Measurements from ENCODE around the gene SLIT3.

SLIT3 gene

GRCh38 chr5:168860503-168860902, 440.4 kb downstream of the SLIT3 start:
- H3K36me3 ChIP-seq (replicated peaks), result no peaks in the 10 kb centered on the region
- no peak for DNase-seq
- H3K4me3 ChIP-seq (ENCODE audit: low read depth, low read length), result no peak overlapping the region
- in situ Hi-C loops (cut with HindIII; ENCODE audit: low pct_ligation_motif_present, low sequenced_read_pairs), result no loop called here
- no peak overlapping the region for H3K27ac ChIP-seq
- no peaks in the 10 kb centered on the region for H3K27me3 ChIP-seq (replicated peaks)
- TF ChIP-seq CTCF (IDR thresholded peaks at IDR 0.05; ENCODE audit: low read depth, low read length, missing control alignments), result no peak

- in situ Hi-C loops (cut with HindIII; ENCODE audit: low pct_ligation_motif_present, low sequenced_read_pairs), result no loop called here
- no peak overlapping the region for H3K27ac ChIP-seq
- no peaks in the 10 kb centered on the region for H3K36me3 ChIP-seq (replicated peaks)
- DNase-seq, result no peak
- H3K27me3 ChIP-seq (replicated peaks), result no peaks in the 10 kb centered on the region
- no peak for TF ChIP-seq CTCF (IDR thresholded peaks at IDR 0.05; ENCODE audit: low read depth, low read length, missing control alignments)
- H3K4me3 ChIP-seq (ENCODE audit: low read depth, low read length), result no peak overlapping the region
These were observed 440.9 kb downstream of the SLIT3 start for GRCh38 chr5:168860081-168860480.

GRCh38 chr5:168859471-168859870, 441.5 kb downstream of the SLIT3 start:
- no peak for DNase-seq
- H3K4me3 ChIP-seq (ENCODE audit: low read depth, low read length), result no peak overlapping the region
- no peaks in the 10 kb centered on the region for H3K36me3 ChIP-seq (replicated peaks)
- no peaks in the 10 kb centered on the region for H3K27me3 ChIP-seq (replicated peaks)
- in situ Hi-C loops (cut with HindIII; ENCODE audit: low pct_ligation_motif_present, low sequenced_read_pairs), result no loop called here
- no peak overlapping the region for H3K27ac ChIP-seq
- TF ChIP-seq CTCF (IDR thresholded peaks at IDR 0.05; ENCODE audit: low read depth, low read length, missing control alignments), result no peak

GRCh38 chr5:168858994-168859393, 441.9 kb downstream of the SLIT3 start:
- H3K36me3 ChIP-seq (replicated peaks), result no peaks in the 10 kb centered on the region

GRCh38 chr5:168858371-168858770, 442.6 kb downstream of the SLIT3 start:
- Histone ChIP-seq H3K36me3 (replicated peaks) (no peaks in the 10 kb centered on the region), H3K4me3 (ENCODE audit: low read depth, low read length) (no peak overlapping the region), H3K27me3 (replicated peaks) (no peaks in the 10 kb centered on the region), H3K27ac (no peak overlapping the region)
- in situ Hi-C loops (cut with HindIII; ENCODE audit: low pct_ligation_motif_present, low sequenced_read_pairs), result no loop called here
- no peak for TF ChIP-seq CTCF (IDR thresholded peaks at IDR 0.05; ENCODE audit: low read depth, low read length, missing control alignments)
- DNase-seq, result no peak

More at GRCh38 chr5:168858994-168859393, 441.9 kb downstream of the SLIT3 start:
- Histone ChIP-seq H3K27me3 (replicated peaks) (no peaks in the 10 kb centered on the region), H3K4me3 (ENCODE audit: low read depth, low read length) (no peak overlapping the region), H3K27ac (no peak overlapping the region)
- TF ChIP-seq CTCF (IDR thresholded peaks at IDR 0.05; ENCODE audit: low read depth, low read length, missing control alignments), result no peak
- DNase-seq, result no peak
- in situ Hi-C loops (cut with HindIII; ENCODE audit: low pct_ligation_motif_present, low sequenced_read_pairs), result no loop called here

- Histone ChIP-seq H3K27ac (no peak overlapping the region), H3K4me3 (ENCODE audit: low read depth, low read length) (no peak overlapping the region), H3K36me3 (replicated peaks) (no peaks in the 10 kb centered on the region), H3K27me3 (replicated peaks) (peaks cover 6% of the 10 kb centered on the region)
- in situ Hi-C loops (cut with HindIII; ENCODE audit: low pct_ligation_motif_present, low sequenced_read_pairs), result no loop called here
- no peak for TF ChIP-seq CTCF (IDR thresholded peaks at IDR 0.05; ENCODE audit: low read depth, low read length, missing control alignments)
- no peak for DNase-seq
These were observed 447.0 kb downstream of the SLIT3 start for GRCh38 chr5:168853972-168854371.
